H1 (cell line): ENCODE results near the gene MAPK9.

ENCODE experiments used
- CBX5 ChIP-seq: fragments of 300-800, 300-1000 bp; sonication (generic); IDR thresholded peaks from 2 replicates; pipeline ENCODE4 v1.7.1; 2016; ENCODE audit warnings: antibody characterized with exemption, low read length, low read depth
- CHD1 ChIP-seq: IDR thresholded peaks from 2 replicates; pipeline ENCODE4 v1.6.1; 2012; ENCODE audit warnings: low read depth, low read length, improper control_type of control experiment
- EGR1 ChIP-seq: IDR thresholded peaks from 2 replicates; pipeline ENCODE4 v1.6.1; 2011; ENCODE audit warnings: low read depth, low read length, borderline replicate concordance
- EZH2 ChIP-seq: fragments of 200-600 bp; sonication (generic); IDR thresholded peaks from 2 replicates; pipeline ENCODE4 v1.7.1; 2012; ENCODE audit warnings: low read depth, mild to moderate bottlenecking, moderate library complexity, low read length, inconsistent platforms; ENCODE audit not compliant: severe bottlenecking
- JUN ChIP-seq: IDR thresholded peaks from 2 replicates; pipeline ENCODE4 v1.6.1; 2011; ENCODE audit warnings: low read depth, mild to moderate bottlenecking, improper control_type of control experiment, low read length
- KDM1A ChIP-seq: fragments of 200-600, 300-600 bp; sonication (generic); IDR thresholded peaks from 2 replicates; pipeline ENCODE4 v1.7.1; 2016; ENCODE audit warnings: mild to moderate bottlenecking, low read length, borderline replicate concordance
- POLR2A ChIP-seq, 2 experiments: IDR thresholded peaks; 1 replicate in 1 of 2; 2 replicates in 1 of 2; pipeline ENCODE4 v1.6.1; 2011; ENCODE audit warnings: low read depth in 2 of 2, low read length in 2 of 2, mild to moderate bottlenecking in 2 of 2; ENCODE audit errors: control extremely low read depth in 1 of 2
- POLR2AphosphoS5 ChIP-seq: IDR thresholded peaks from 2 replicates; pipeline ENCODE4 v1.6.1; 2011; ENCODE audit warnings: low read depth, low read length
- RBBP5 ChIP-seq: IDR thresholded peaks from 2 replicates; pipeline ENCODE4 v1.7.1; 2012; ENCODE audit warnings: low read depth, mild to moderate bottlenecking, inconsistent platforms, low read length, moderate library complexity, borderline replicate concordance
- SIN3A ChIP-seq, 2 experiments: IDR thresholded peaks in 1 of 2; conservative IDR thresholded peaks in 1 of 2; 2 replicates each; pipeline ENCODE4 v1.6.1; 2011 to 2012; ENCODE audit warnings: low read length in 2 of 2, improper control_type of control experiment in 1 of 2, low read depth in 1 of 2, mild to moderate bottlenecking in 1 of 2
- SP1 ChIP-seq: IDR thresholded peaks from 2 replicates; pipeline ENCODE4 v1.6.1; 2011; ENCODE audit warnings: low read depth, low read length
- TF ChIP-seq, protein P1 (sequence below), 3 experiments: IDR thresholded peaks; 1 replicate in 2 of 3; 2 replicates in 1 of 3; pipeline versions ENCODE4 v1.5.1 to v1.6.1; 2011; ENCODE audit warnings: low read length in 3 of 3, mild to moderate bottlenecking in 3 of 3, inconsistent platforms in 2 of 3, low read depth in 1 of 3, moderate library complexity in 1 of 3; ENCODE audit not compliant: insufficient read depth in 1 of 3; ENCODE audit errors: control extremely low read depth in 1 of 3
- TF ChIP-seq, protein P2 (sequence below): IDR thresholded peaks from 2 replicates; pipeline ENCODE4 v1.6.1; 2012; ENCODE audit warnings: low read length, inconsistent platforms
- TF ChIP-seq, protein P3 (sequence below): IDR thresholded peaks from 2 replicates; pipeline ENCODE4 v1.6.1; 2011; ENCODE audit warnings: low read length, improper control_type of control experiment

DNA sequence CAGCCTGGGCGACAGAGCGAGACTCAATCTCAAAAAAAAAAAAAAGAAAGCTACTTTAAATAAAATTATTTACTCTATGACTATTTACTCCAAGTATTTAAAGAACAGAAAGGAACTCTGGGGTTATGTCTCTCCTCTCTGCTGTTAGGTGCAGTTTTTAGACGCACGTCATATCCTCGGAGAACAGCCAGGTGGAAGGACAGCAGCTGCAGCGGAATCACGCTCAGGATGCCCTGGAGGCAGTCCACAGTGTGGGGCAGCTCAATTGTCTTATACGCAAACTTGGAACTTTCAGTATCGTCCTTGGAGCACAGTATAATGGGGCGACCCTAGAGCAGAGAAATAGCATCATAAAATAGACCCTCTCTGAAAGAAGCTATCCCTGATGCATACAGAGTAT lies 10.4 kb upstream of the MAPK9 start:
- TF ChIP-seq, protein P1, sequence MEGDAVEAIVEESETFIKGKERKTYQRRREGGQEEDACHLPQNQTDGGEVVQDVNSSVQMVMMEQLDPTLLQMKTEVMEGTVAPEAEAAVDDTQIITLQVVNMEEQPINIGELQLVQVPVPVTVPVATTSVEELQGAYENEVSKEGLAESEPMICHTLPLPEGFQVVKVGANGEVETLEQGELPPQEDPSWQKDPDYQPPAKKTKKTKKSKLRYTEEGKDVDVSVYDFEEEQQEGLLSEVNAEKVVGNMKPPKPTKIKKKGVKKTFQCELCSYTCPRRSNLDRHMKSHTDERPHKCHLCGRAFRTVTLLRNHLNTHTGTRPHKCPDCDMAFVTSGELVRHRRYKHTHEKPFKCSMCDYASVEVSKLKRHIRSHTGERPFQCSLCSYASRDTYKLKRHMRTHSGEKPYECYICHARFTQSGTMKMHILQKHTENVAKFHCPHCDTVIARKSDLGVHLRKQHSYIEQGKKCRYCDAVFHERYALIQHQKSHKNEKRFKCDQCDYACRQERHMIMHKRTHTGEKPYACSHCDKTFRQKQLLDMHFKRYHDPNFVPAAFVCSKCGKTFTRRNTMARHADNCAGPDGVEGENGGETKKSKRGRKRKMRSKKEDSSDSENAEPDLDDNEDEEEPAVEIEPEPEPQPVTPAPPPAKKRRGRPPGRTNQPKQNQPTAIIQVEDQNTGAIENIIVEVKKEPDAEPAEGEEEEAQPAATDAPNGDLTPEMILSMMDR (IDR thresholded peaks at IDR 0.05; ENCODE audit: control extremely low read depth in 1 of 3, insufficient read depth in 1 of 3, low read depth in 1 of 3, low read length in 3 of 3), result no peak
- no peak for TF ChIP-seq EZH2
- TF ChIP-seq, protein P2, sequence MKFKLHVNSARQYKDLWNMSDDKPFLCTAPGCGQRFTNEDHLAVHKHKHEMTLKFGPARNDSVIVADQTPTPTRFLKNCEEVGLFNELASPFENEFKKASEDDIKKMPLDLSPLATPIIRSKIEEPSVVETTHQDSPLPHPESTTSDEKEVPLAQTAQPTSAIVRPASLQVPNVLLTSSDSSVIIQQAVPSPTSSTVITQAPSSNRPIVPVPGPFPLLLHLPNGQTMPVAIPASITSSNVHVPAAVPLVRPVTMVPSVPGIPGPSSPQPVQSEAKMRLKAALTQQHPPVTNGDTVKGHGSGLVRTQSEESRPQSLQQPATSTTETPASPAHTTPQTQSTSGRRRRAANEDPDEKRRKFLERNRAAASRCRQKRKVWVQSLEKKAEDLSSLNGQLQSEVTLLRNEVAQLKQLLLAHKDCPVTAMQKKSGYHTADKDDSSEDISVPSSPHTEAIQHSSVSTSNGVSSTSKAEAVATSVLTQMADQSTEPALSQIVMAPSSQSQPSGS, result no peak
- no peak for TF ChIP-seq POLR2AphosphoS5
- TF ChIP-seq JUN, result no peak
- no peak for TF ChIP-seq CBX5
- TF ChIP-seq KDM1A, result no peak
- TF ChIP-seq SIN3A (conservative IDR thresholded peaks at IDR 0.05 in 1 of 2, IDR thresholded peaks at IDR 0.05 in 1 of 2; ENCODE audit: low read depth in 1 of 2, low read length in 2 of 2), result no peak
- no peak for TF ChIP-seq CHD1
- no peak for TF ChIP-seq POLR2A (IDR thresholded peaks at IDR 0.05; ENCODE audit: control extremely low read depth in 1 of 2, low read depth in 2 of 2, low read length in 2 of 2)
- TF ChIP-seq RBBP5, result no peak
- TF ChIP-seq, protein P3, sequence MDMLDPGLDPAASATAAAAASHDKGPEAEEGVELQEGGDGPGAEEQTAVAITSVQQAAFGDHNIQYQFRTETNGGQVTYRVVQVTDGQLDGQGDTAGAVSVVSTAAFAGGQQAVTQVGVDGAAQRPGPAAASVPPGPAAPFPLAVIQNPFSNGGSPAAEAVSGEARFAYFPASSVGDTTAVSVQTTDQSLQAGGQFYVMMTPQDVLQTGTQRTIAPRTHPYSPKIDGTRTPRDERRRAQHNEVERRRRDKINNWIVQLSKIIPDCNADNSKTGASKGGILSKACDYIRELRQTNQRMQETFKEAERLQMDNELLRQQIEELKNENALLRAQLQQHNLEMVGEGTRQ, result no peak
- no peak for TF ChIP-seq SP1
- TF ChIP-seq EGR1, result no peak
